Stimulated activated CD4-positive, alpha-beta T cell treated with anti-CD3 and anti-CD28 coated beads, Interleukin-15, amount 100 ng/mL, for 24 hours (primary cell): ENCODE results near the gene CHCHD10.
"Not testable (repeated sequence)": the region's sequence is repeated elsewhere in the genome, so short reads cannot be mapped to it uniquely, and the experiment has no call there.

ENCODE experiments used
- DNase-seq: peaks from one replicate; pipeline ENCODE4 v3.0.0-alpha.2; 2020

CHCHD10 gene

DNA sequence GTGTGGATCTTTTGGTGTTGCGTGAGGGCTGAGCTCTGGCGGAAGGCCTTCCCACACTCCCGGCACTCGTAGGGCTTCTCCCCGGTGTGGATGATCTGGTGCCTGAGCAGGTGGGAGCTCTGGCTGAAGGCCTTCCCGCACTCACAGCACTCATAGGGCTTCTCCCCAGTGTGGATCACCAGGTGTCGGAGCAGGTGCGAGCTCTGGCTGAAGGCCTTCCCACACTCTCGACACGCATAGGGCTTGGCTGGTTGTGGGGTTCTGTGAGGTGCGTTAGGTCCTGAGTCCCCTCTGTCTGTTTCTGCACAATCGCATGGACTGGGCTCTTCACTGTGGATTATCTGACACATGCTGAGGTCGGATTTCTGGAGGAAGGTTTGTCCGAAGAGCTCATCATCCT, 23.3 kb downstream of the CHCHD10 start:
- DNase-seq: no peak

DNA sequence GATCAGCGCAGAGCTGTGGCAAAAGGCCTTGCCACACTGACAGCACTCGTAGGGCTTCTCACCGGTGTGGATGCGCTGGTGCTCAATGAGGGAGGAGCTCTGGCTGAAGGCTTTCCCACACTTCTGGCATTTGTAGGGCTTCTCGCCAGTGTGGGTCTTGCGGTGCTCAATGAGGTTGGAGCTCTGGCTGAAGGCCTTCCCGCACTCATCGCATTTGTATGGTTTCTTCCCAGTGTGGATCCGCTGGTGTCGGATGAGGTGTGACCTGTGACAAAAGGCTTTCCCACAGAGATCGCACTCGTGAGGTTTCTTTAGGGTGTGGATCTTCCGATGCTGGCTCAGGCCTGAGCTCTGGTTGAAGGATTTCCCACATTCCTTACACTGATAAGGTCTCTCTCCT, 23.8 kb downstream of the CHCHD10 start:
- DNase-seq: no peak

DNA sequence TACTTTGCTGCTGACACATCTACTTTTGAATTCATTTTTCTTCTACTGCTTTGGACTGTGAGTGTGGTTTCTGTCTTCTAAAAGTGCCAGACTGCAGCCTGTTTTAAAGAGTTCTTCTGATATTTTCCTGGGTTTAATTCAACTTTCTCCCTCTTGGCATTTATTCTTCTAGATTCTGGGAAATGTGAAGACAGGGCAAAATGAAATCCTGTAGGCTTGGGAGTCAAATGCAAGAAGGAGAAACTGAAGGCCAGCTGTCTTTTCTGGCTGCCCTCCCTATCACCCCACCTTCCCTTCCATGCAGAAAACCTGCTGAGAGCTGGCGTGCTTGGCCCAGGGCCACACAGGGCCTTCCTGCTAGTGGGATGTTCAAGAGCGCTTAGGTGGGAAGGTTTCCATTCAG, 24.5 kb downstream of the CHCHD10 start:
- DNase-seq: no peak

DNA sequence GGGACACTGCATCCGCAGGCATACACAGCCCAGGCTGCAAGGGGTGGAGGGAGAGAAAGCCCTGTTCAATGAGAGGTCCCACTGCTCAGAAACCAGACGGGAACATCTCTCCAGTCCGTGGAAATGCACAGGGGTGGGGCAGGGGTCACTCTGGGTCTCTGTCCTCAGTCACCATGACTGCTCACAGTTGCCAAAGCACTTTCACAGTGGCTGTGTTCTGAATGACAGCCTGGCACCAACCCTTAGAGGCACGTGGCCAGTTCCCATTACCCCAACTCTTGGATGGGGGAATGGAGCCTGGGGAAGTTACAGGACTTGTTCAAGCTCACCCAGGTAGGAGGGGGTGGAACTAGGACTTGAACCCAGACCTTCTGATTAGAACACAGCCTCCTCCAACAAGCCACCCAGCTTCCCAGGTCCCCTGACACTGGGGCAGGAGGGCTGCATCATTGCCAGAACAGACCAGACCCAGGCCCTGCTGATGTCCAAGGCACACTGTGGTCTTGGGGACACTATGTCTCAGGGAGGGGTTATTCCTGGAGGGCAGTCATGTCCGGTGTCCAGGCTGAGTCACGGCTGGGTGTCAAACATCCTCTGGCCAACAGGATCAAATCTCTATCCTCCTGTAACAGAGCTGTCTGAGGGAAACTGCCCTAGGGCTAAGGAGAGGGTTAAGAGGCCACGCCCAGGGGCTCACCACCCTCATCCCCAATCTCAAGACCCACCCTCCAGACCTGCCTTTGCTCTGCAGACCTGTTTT, 25.1 kb downstream of the CHCHD10 start:
- DNase-seq: no peak

DNA sequence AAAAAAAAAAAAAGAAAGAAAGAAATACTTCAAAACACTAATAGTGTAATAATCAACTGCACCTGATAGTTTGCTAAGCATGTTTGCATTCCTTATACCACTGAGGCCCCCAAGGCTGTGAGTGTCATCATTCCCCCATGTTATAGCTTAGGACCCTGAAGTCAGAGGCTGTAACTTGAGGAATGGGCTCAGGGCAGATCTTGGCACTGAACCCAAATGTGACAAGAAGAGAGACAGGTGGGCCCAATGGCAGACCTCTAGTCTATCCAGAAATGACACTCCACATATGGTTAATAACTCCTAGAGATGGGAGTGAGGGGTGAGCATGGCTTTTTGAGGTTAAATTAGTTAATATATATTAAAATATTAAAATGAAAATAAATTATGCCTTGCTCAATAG, 30.1 kb downstream of the CHCHD10 start:
- no peak for DNase-seq

DNA sequence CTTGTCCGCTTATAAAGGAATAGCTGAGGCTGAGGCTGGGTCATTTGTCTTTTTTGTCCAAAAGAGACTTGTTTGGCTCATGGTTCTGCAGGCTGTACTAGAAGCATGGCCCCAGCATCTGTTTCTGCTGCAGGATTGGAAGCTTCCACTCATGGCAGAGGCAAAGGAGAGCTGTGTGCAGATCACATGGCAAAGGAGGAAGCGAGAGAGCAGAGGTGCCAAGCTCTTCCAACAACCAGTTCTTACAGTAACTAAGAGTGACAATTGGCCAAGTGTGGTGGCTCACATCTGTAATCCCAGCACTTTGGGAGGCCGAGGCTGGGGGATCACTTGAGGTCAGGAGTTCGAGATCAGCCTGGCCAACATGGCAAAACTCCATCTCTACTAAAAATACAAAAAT, 39.7 kb downstream of the CHCHD10 start:
- DNase-seq: not testable (repeated sequence)

DNA sequence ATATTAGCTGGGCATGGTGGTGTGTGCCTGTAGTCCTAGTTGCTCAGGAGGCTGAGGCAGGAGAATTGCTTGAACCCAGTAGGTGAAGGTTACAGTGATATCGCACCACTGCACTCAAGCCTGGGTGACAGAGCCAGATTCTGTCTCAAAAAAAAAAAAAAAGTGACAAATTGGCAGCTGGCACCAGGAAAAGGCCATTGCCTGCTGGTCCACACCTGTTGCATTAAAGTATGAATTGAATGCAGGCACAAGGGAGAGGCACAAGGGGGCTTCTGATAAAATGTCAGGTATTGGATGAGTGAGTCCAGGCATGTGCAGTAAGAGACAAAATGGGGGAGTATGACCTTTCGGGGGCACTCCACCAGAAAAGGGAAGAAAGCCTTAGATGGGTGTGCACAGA, 45.0 kb downstream of the CHCHD10 start:
- DNase-seq: no peak

DNA sequence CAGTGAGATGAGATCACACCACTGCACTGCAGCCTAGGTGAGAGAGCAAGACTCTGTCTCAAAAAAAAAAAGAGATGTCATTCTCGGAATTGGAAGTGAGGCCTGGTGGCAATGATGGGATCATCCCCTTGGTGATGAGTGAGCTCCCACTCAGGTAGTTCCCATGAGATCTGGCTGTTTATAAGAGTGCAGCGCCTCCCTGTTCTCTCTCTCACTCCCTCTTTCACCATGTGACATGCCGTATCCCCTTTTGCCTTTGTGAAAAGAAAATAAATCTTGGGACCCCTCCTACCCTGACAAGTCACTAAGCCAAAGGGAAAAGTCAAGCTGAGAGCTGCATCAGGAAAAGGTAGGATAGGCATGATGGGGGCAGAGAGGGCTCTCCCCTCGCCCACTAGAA, 45.6 kb downstream of the CHCHD10 start:
- DNase-seq: no peak

DNA sequence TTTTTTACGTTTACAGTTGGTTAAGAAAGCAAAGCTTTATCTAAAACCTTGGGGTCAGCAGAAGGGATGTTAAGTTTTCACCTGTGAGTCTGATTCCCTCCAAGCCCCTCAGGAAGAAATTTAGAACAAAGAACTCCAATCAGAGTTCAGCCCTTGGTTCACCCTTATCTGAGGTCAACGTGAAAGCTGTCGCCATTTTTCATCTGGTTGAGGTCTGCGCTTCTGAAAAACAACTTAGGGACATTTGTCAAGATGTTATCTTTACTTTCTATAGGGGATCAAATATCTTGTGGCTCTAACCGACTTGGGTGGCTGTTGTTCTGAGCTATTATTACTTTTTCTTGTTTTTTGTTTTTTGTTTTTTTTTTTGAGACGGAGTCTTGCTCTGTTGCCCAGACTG, 46.9 kb downstream of the CHCHD10 start:
- no peak for DNase-seq

DNA sequence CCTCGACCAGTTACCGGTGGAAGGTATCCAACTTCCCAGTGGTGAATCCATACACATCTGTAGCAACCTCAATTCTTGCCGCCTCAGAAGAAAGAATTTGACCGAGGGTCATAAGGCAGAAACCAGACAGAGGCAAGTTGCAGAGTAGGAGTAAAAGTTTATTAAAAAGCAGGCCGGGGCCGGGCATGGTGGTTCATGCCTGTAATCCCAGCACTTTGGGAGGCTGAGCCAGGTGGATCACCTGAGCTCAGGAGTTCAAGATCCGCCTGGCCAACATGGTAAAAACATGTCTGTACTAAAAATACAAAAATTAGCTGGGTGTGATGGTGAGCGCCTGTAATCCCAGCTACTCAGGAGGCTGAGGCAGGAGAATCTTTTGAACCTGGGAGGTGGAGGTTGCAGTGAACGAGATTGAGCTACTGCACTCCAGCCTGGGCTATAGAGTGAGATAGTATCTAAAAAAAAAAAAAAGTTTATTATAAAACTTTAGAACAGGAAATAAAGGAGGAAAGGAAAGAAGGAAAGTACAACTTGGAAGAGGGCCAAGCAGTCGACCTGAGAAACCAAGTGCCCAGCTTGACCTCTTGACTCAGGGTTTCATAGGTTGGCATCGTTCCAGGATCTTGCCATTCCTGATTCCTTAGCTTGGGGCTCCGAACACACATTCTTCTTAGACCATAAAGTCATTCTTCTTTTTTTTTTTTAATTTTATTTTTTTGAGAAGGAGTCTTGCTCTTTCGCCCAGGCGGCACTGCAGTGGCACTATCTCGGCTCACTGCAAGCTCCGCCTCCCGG, 49.2 kb downstream of the CHCHD10 start:
- no peak for DNase-seq

DNA sequence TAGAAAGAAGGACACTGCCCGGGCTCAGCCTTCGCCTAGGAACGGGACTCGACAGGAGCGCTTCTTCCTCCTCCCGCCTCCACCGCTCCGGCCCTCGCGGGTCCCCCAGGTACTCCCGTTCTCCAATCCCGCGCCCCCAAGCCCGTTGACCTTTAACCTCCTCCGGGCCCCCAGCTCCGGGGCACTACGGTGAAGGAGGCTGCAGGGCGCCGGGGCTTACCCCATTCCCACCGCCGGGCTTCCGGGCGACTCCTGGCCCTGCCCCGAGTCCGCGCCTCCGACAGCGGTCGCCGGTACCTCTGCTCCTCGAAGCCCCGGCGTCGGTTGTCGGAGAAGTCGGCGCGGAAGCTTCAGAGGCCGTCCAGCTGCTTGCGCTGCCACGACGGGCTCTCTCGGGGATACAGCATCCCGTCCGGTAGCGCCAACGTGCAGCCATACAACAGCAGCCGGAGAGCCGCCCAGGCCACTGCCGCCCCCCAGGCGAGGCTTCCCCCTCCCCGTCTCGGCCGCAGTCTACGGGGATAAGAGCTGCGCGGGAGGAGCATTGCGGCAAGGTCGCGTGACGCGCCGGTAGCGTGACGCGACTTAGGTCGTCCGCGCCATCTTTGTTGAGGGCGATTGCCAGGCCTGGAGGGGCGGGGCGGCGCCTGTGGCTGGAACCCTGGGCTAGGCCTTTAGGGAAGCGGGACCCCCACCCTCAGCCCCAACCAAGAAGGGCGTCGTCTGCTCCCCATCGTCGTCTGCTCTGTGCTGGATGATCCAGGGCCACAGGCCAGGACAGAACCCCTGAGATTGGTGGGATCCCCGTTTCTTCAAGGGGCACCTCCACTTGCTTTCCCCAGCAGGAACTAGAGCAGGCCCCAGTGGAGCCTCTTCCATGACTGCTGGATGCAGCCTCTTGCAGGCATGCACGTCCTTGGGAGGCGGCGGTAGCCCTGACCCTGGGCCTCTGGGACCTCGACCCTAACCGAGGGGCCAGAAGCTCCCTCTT, 50.7 kb downstream of the CHCHD10 start:
- peak; percentile 89 for DNase-seq
